T47D (cell line): Measurements from ENCODE around the gene PHF14.

Experiments used
- DNase-seq, 2 experiments: peaks; one replicate each; pipeline versions ENCODE4 v3.0.0 to v3.0.0-alpha.2; 2011 to 2012; ENCODE audit warnings: low read depth in 1 of 2, low spot score in 1 of 2
- JUND ChIP-seq: IDR thresholded peaks from 2 replicates; pipeline ENCODE4 v1.6.1; 2012; ENCODE audit warnings: low read depth
- in situ Hi-C: cut with HindIII; loops from 2 replicates; pipeline ENCODE4 v1.10.0; 2016; ENCODE audit warnings: low sequenced_read_pairs, low pct_unique_long_range_greater_than_20kb

The PHF14 gene

DNA sequence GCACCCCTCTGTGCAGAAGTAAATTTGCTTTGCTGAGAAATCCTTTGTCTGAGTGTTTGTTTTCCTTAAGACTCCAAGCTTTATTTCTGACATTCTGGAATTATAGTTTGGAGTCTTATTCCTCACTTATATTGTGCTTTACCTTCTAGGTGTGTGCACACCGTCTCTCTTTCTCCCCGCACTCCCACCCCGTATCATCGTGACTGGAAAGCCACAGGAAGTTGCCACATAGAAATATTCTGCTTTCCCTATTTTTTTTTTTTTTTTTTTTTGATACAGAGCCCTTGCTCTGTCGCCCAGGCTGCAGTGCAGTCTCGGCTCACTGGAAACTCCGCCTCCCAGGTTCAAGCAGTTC, 109.5 kb downstream of the PHF14 start:
- no peak for DNase-seq
- in situ Hi-C loops: no loop called here
- no peak for TF ChIP-seq JUND

DNA sequence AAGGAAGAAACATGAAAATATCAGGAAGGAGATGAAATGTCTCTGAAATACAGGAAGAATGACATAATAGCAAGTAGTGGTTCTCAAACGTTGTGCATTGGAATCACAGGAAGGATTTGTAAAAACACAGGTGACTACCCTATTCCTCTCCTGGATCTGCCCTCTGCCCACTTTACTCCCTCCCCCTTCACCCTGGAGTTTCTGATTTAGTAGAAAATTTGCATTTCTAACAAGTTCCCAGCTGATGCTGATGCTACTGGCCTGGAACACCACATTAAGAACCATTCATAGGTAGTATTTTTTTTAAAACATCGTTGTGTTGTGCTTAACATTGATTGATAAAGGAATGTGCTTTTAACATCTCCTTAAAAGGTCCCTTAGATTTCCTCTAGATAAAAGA, 130.9 kb downstream of the PHF14 start:
- no peak for DNase-seq
- TF ChIP-seq JUND: no peak
- in situ Hi-C loops: no loop called here

DNA sequence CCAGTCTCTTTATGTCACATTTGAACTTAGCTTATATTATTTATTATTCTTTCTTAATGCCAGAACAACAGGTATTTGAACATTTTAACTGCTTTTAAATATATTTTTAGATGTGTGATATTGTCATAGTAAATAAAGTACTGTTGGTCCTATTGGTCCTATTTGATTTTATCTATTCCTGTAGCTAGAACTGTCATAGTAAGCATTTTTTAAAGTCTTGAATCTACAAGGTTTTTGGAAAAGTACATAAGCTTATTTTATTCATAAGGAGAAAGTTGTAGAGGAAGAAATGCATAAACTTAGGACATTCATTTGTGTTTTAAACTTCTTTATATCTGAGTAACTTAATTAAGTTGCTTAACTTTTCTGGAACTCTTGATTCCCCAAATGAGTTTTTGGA, 136.0 kb downstream of the PHF14 start:
- in situ Hi-C loops: no loop called here
- TF ChIP-seq JUND: no peak
- DNase-seq: no peak

DNA sequence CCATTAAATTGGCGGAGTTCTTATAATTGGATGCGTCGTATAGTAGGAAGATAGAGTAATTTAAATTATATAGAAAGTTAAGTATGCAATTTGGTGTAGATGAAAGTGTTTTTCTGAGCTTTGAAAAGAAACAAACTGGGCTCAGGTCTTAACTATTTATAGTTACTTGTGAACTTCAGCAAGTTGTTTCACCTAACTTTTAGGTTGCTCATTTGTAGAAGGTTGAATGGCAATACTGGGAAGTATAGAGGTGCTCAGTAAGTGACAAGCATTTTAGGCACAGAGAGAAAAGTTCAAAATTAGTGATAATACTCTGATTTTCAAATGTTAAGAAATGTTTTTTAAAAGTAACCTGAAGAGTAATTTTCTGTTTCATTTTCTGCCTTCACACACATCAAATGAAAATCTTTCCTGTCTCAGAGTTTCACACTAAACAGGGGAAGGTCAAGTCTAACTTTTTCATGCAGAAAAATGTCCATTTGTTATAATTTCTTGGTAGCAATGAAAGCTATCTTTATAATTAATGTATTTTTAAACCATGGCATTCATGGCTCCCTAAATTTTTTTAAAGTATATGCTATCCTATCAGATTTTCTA, 146.5 kb downstream of the PHF14 start:
- no peak for DNase-seq
- in situ Hi-C loops: no loop called here
- no peak for TF ChIP-seq JUND

- DNase-seq: no peak
- no peak for TF ChIP-seq JUND
- in situ Hi-C loops: no loop called here
These were observed 147.1 kb downstream of the PHF14 start for GRCh38 chr7:11120675-11121220.

GRCh38 chr7:11124856-11125559, 151.3 kb downstream of the PHF14 start:
- in situ Hi-C loops: no loop called here
- TF ChIP-seq JUND: no peak
- DNase-seq: no peak

DNA sequence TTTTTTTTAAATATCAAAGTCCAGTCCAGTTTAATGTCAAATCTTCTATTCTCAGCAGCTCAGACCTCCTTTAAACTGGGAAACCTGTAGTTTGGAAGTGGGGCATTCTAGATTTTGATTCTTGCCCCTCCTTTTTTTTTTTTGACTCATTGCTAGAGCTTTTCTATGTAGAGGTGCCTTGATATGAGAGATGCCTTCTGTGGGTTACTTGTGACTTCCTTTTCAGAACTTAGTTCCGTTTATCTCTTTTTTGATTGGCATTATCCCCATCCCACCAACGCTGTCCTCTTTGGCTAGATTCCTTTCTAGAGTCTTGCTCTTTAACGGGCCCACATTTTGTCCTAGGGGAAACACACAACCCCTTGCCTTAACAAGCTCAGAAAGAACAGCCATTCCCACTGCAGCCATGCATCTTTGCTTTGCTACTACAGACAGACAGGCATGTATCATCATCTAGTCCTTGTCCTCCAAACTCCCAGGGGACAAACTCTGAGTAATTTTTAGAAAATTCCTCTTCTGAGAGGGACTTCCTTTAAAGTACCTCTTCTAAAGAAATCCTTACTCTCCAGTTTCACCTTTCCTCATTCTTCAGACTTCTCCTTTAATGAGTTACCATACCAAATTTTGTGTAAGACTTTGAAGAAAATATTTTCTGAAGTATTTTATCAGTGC, 153.6 kb downstream of the PHF14 start:
- TF ChIP-seq JUND: no peak
- DNase-seq: no peak
- in situ Hi-C loops: no loop called here

DNA sequence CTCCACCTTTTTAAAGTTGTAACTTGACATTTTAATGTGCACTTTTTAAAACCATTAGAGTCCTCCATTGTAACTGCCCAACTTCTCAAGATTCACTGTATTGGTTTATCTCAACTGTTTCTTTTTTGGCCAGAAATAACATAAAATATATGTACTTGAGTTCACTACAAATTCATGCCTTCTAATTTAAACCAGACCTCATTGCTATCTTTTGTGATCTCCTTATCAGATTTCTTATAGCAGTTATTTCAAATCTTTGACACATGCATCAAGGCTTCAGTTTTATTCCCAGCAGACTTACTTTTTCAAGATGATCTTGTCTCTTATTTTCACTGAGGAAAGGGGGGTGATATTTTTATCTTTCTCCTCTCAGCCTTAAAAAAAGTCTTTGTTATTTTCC, 154.3 kb downstream of the PHF14 start:
- DNase-seq: no peak
- in situ Hi-C loops: no loop called here
- no peak for TF ChIP-seq JUND

DNA sequence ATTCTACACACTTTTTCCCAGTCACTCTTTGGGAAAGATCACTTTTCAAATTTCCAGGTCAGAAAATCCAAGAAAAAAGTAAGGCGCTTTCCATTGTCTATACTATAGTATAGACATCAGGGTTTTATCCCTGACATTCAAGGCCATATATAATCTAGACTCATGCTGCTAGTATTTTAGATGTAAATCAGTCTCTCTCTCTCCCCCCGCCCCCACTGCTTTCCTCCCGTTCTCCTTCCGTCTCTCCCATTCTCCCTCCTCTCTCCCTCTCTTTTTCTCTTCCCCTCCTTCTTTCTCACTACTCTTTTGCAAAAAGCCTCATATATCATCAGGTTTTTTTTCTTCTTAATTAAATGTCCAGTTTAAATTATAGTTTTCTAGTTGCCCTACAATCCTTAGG, 154.8 kb downstream of the PHF14 start:
- DNase-seq: no peak
- in situ Hi-C loops: no loop called here
- no peak for TF ChIP-seq JUND

- in situ Hi-C loops: no loop called here
- TF ChIP-seq JUND: no peak
- DNase-seq: peak in 1 of 2 experiments; percentile 19
These were observed 156.3 kb downstream of the PHF14 start for GRCh38 chr7:11130012-11130411.

GRCh38 chr7:11130601-11131000, 156.9 kb downstream of the PHF14 start:
- TF ChIP-seq JUND: no peak
- DNase-seq: no peak
- in situ Hi-C loops: no loop called here

DNA sequence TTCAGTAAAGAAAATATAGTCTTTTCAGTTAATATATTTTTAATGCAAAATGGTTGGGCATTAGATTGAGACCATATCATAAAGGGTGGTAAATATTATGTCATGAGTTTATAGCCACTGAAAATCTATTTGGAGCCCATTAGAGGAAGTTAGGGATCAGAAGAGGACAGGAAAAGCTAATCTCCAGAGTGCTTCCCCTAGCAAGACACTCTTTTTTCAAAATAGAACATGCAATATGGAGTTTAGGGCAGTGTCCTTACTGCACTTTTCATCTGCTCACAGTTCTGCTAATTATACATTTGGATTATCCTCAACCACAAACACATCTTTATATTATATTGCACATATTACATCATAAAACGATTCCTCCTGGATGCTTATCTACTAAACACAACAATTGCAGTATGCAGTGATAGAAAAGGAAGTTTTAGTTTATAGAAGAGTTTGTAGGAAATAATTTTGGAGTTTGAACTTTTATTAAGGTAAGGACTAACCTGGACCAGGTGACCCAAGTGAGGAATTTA, 159.8 kb downstream of the PHF14 start:
- no peak for DNase-seq
- in situ Hi-C loops: no loop called here
- no peak for TF ChIP-seq JUND

DNA sequence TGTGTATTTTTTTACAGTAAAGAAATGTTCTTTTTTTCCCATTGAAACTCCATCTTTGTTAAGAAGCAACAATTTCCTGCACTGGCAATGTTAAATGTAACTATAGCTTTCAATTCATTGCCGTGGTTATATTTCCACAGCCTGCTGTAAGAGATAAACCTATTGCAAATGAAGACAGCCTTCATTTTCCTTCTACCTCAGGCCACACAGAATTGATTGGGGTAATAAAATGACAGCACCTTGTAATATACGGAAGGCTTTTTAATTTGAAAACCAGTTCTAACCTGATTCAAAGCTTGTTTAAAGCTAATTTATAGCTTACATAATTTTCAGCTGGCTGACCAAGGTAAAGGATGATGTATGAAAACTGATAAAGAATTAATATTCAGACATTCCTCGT, 161.9 kb downstream of the PHF14 start:
- no peak for DNase-seq
- in situ Hi-C loops: no loop called here
- TF ChIP-seq JUND: no peak
